ENCODE data around the gene TTC39C. TPM values are rescaled to one million over a fixed set of nuclear protein-coding genes. Genes with fewer than 3 reads are reported as not detected.

The TTC39C gene
- total and polyA plus RNA-seq, 2 experiments from 2014 or later: 23.9 to 41.6 TPM

GRCh38 chr18:24019641-24020331 is 5.2 kb downstream of the TTC39C start:
- Histone ChIP-seq H3K4me1 (ENCODE audit: insufficient read depth) (peaks cover 9% of the 10 kb centered on the region), H3K4me3 (no peak overlapping the region), H3K9me3 (ENCODE audit: low read depth) (no peaks in the 10 kb centered on the region), H3K27ac (no peak overlapping the region), H4K20me1 (ENCODE audit: insufficient read depth, poor library complexity, severe bottlenecking) (no peaks in the 10 kb centered on the region), H3K27me3 (no peaks in the 10 kb centered on the region), H3K4me2 (no peak overlapping the region), H3K36me3 (replicated peaks; ENCODE audit: insufficient read depth, low read depth) (no peaks in the 10 kb centered on the region), H3K79me2 (peaks cover 70% of the 10 kb centered on the region), H2AFZ (no peak overlapping the region), H3K9me2 (replicated peaks; ENCODE audit: insufficient read depth) (no peaks in the 10 kb centered on the region)
- DNase-seq (ENCODE audit: low spot score): no peak
- TF ChIP-seq EZH2 (IDR thresholded peaks at IDR 0.05; ENCODE audit: borderline replicate concordance): no peak
- TF ChIP-seq CTCF (IDR thresholded peaks at IDR 0.05; ENCODE audit: poor library complexity): no peak
- TF ChIP-seq EZH2phosphoT487 (IDR thresholded peaks at IDR 0.05; ENCODE audit: low read depth, severe bottlenecking, unreplicated experiment): no peak
- 87% methylated on average over 5 of the region's 5 CpGs for WGBS (ENCODE audit: low lambda C conversion rate, missing lambda C conversion rate)

GRCh38 chr18:24021505-24021904 is 7.0 kb downstream of the TTC39C start:
- TF ChIP-seq CTCF (IDR thresholded peaks at IDR 0.05; ENCODE audit: poor library complexity): no peak
- TF ChIP-seq EZH2phosphoT487 (IDR thresholded peaks at IDR 0.05; ENCODE audit: low read depth, severe bottlenecking, unreplicated experiment): no peak
- TF ChIP-seq EZH2 (IDR thresholded peaks at IDR 0.05; ENCODE audit: borderline replicate concordance): no peak
- H3K27me3 ChIP-seq: no peaks in the 10 kb centered on the region
- no peak overlapping the region for H3K27ac ChIP-seq
- H3K4me3 ChIP-seq: no peak overlapping the region
- no peaks in the 10 kb centered on the region for H3K9me2 ChIP-seq (replicated peaks; ENCODE audit: insufficient read depth)
- H3K4me1 ChIP-seq (ENCODE audit: insufficient read depth): peaks cover 9% of the 10 kb centered on the region
- WGBS (ENCODE audit: low lambda C conversion rate, missing lambda C conversion rate): 98% methylated on average over 3 of the region's 3 CpGs
- H4K20me1 ChIP-seq (ENCODE audit: insufficient read depth, poor library complexity, severe bottlenecking): no peaks in the 10 kb centered on the region
- DNase-seq (ENCODE audit: low spot score): no peak
- peaks cover 77% of the 10 kb centered on the region for H3K79me2 ChIP-seq
- H3K9me3 ChIP-seq (ENCODE audit: low read depth): no peaks in the 10 kb centered on the region
- no peak overlapping the region for H3K4me2 ChIP-seq
- H3K36me3 ChIP-seq (replicated peaks; ENCODE audit: insufficient read depth, low read depth): no peaks in the 10 kb centered on the region
- no peak overlapping the region for H2AFZ ChIP-seq

GRCh38 chr18:24022161-24022560 is 7.6 kb downstream of the TTC39C start:
- no peaks in the 10 kb centered on the region for H3K9me2 ChIP-seq (replicated peaks; ENCODE audit: insufficient read depth)

More at GRCh38 chr18:24022161-24022560, 7.6 kb downstream of the TTC39C start:
- no peak overlapping the region for H3K4me3 ChIP-seq
- H4K20me1 ChIP-seq (ENCODE audit: insufficient read depth, poor library complexity, severe bottlenecking): no peaks in the 10 kb centered on the region
- H3K36me3 ChIP-seq (replicated peaks; ENCODE audit: insufficient read depth, low read depth): no peaks in the 10 kb centered on the region
- WGBS (ENCODE audit: low lambda C conversion rate, missing lambda C conversion rate): 70% methylated on average over 4 of the region's 4 CpGs
- no peak overlapping the region for H3K4me2 ChIP-seq
- peaks cover 80% of the 10 kb centered on the region for H3K79me2 ChIP-seq
- no peak overlapping the region for H3K27ac ChIP-seq
- TF ChIP-seq EZH2phosphoT487 (IDR thresholded peaks at IDR 0.05; ENCODE audit: low read depth, severe bottlenecking, unreplicated experiment) (no peak), EZH2 (IDR thresholded peaks at IDR 0.05; ENCODE audit: borderline replicate concordance) (no peak), CTCF (IDR thresholded peaks at IDR 0.05; ENCODE audit: poor library complexity) (no peak)
- H3K4me1 ChIP-seq (ENCODE audit: insufficient read depth): peaks cover 9% of the 10 kb centered on the region
- H3K27me3 ChIP-seq: no peaks in the 10 kb centered on the region
- no peak overlapping the region for H2AFZ ChIP-seq
- no peaks in the 10 kb centered on the region for H3K9me3 ChIP-seq (ENCODE audit: low read depth)
- DNase-seq (ENCODE audit: low spot score): no peak
